Psoas muscle (tissue), 8 donors: Measurements from ENCODE around the gene CD5L. TPM values are rescaled to one million over a fixed set of nuclear protein-coding genes. Genes with fewer than 3 reads are reported as not detected.

ENCODE experiments used
- ATAC-seq, 4 donors: fragments of 200-7000 bp; cut with Tn5 transposase; one replicate each; pipeline ENCODE4 v1.9.1; 2020; ENCODE audit warnings: moderate library complexity in 3 of 4, mild to moderate bottlenecking in 2 of 4
- DNase-seq, 2 donors: peaks; one replicate each; pipeline ENCODE4 v3.0.0-alpha.2; 2020
- H3K27ac ChIP-seq: fragments of 200-600 bp; one replicate; pipeline ENCODE4 v1.8.0; 2022
- H3K27me3 ChIP-seq, 3 donors: fragments of 200-600 bp in 1 of 3; one replicate each; pipeline versions ENCODE4 v1.6.1 to v1.8.0; 2013 to 2022; ENCODE audit warnings: low read length in 2 of 3, mild to moderate bottlenecking in 2 of 3, moderate library complexity in 1 of 3; ENCODE audit not compliant: insufficient read depth in 3 of 3
- H3K36me3 ChIP-seq, 2 donors: fragments of 200-600 bp in 1 of 2; one replicate each; pipeline versions ENCODE4 v1.6.1 to v1.8.0; 2013 to 2022; ENCODE audit warnings: low read depth in 1 of 2, mild to moderate bottlenecking in 1 of 2, moderate library complexity in 1 of 2; ENCODE audit not compliant: insufficient read depth in 1 of 2
- H3K4me1 ChIP-seq: fragments of 200-600 bp; one replicate; pipeline ENCODE4 v1.8.0; 2022
- H3K4me3 ChIP-seq: fragments of 200-600 bp; one replicate; pipeline ENCODE4 v1.8.0; 2022; ENCODE audit warnings: mild to moderate bottlenecking
- H3K9me3 ChIP-seq: fragments of 200-600 bp; one replicate; pipeline ENCODE4 v1.8.0; 2022
- CTCF ChIP-seq: fragments of 200-600 bp; IDR thresholded peaks from one replicate; pipeline ENCODE4 v1.8.0; 2022; ENCODE audit warnings: antibody characterized with exemption
- WGBS, 3 donors: extraction: QIAGEN DNeasy Blood & Tissue Kit; methylation state at CpG; one replicate each; pipeline versions ENCODE4 v1.1.6 to v1.1.7; 2013; 5-methylcytosine and 5-hydroxymethylcytosine counted together
- intact Hi-C, 2 donors: fragments of 100-400 bp; cut with DNase I; formaldehyde crosslinking; loops; one replicate each; pipeline versions ENCODE4 v1.11.0 to v1.14.2; 2022
- polyA plus RNA-seq, 3 donors: library from polyadenylated mRNA; stranded (reverse); fragments of 200-250 nt; gene quantifications; one replicate each; pipeline ENCODE4 v1.2.3, GENCODE V29; 2013
- total RNA-seq, 4 donors: library from RNA; stranded (reverse); fragmentation: NEBNext Ultra II Directional in 2 of 4; extraction: Animal tissue kit (Norgen Biotek cat#: 25700) in 2 of 4; gene quantifications; one replicate each; pipeline versions ENCODE4 v1.2.1 to v1.2.4, GENCODE V29; 2021 to 2023
- donor health status: healthy with polysubstance abuse.
- donor health status: DM: no; HTN: no; CAD: no; lungs with moderate emphysema.
- donor health status: Bipolar disorder and iron deficiency.
- donor health status: healthy.
- donor health status: DM: yes; HTN: yes; CAD: no.
- donor health status: DM: no; HTN: no; CAD: no.
- donor health status: DM: no; HTN: no; CAD: no.
- donor health status: DM: yes; HTN: yes; CAD: no.

CD5L gene
- total and polyA plus RNA-seq, 7 donors, result 0.09 to 1.1 (median 0.20) TPM; not detected in 4

GRCh38 chr1:157868654-157869053, 27.0 kb upstream of the CD5L start:
- no peak for ATAC-seq
- Histone ChIP-seq H3K36me3 (no peaks in the 10 kb centered on the region), H3K4me3 (no peak overlapping the region), H3K27ac (no peak overlapping the region), H3K27me3 (peaks cover 0 to 3% (median 2%) of the 10 kb centered on the region in 3 donors), H3K4me1 (no peaks in the 10 kb centered on the region), H3K9me3 (no peaks in the 10 kb centered on the region)
- WGBS, 3 donors, result 72 to 84% (median 76%) methylated on average over 1 of the region's 1 CpG
- intact Hi-C loops, result no loop called here
- DNase-seq, result no peak
- TF ChIP-seq CTCF, result no peak

- Histone ChIP-seq H3K4me3 (no peak overlapping the region), H3K9me3 (no peaks in the 10 kb centered on the region), H3K36me3 (no peaks in the 10 kb centered on the region), H3K4me1 (no peaks in the 10 kb centered on the region), H3K27me3 (peaks cover 0 to 3% (median 2%) of the 10 kb centered on the region in 3 donors), H3K27ac (no peak overlapping the region)
- ATAC-seq (no peak), DNase-seq (no peak)
- intact Hi-C loops, result no loop called here
- TF ChIP-seq CTCF, result no peak
- 75 to 78% (median 77%) methylated on average over 6 of the region's 6 CpGs for WGBS, 3 donors
Measured at GRCh38 chr1:157862114-157863070, 20.8 kb upstream of the CD5L start.

GRCh38 chr1:157856538-157856937, 14.9 kb upstream of the CD5L start:
- TF ChIP-seq CTCF, result no peak
- Histone ChIP-seq H3K36me3 (no peaks in the 10 kb centered on the region), H3K4me1 (no peaks in the 10 kb centered on the region), H3K27me3 (no peaks in the 10 kb centered on the region), H3K9me3 (no peaks in the 10 kb centered on the region), H3K4me3 (no peak overlapping the region), H3K27ac (no peak overlapping the region)
- intact Hi-C loops, result no loop called here
- ATAC-seq, result no peak
- DNase-seq, result no peak
- WGBS, 3 donors, result 78 to 83% (median 79%) methylated on average over 2 of the region's 2 CpGs

- Histone ChIP-seq H3K9me3 (no peaks in the 10 kb centered on the region), H3K4me1 (no peaks in the 10 kb centered on the region), H3K27me3 (no peaks in the 10 kb centered on the region), H3K4me3 (no peak overlapping the region), H3K27ac (no peak overlapping the region), H3K36me3 (no peaks in the 10 kb centered on the region)
- ATAC-seq (no peak), DNase-seq (no peak)
- WGBS, 3 donors, result 68 to 75% (median 73%) methylated on average over 3 of the region's 3 CpGs
- intact Hi-C loops, result no loop called here
- TF ChIP-seq CTCF, result no peak
Measured at GRCh38 chr1:157852476-157852875, 10.9 kb upstream of the CD5L start.
